ENCODE measurements around the gene ZMYND12. TPM values are rescaled to one million over a fixed set of nuclear protein-coding genes. Genes with fewer than 3 reads are reported as not detected.
A peak's percentile ranks its signal among the peaks of the same experiment; 100 is the strongest.
"Not testable (repeated sequence)": the region's sequence is repeated elsewhere in the genome, so short reads cannot be mapped to it uniquely, and the experiment has no call there.

ZMYND12 gene, protein sequence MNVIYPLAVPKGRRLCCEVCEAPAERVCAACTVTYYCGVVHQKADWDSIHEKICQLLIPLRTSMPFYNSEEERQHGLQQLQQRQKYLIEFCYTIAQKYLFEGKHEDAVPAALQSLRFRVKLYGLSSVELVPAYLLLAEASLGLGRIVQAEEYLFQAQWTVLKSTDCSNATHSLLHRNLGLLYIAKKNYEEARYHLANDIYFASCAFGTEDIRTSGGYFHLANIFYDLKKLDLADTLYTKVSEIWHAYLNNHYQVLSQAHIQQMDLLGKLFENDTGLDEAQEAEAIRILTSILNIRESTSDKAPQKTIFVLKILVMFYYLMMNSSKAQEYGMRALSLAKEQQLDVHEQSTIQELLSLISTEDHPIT
- 0.29 and 0.32 TPM in 2 replicates for total RNA-seq (2014; rRNA removed; shearing (Covaris generic))
- not detected in 2 replicates for polyA plus RNA-seq (2014; cell fraction: nucleus; rRNA removed)

DNA sequence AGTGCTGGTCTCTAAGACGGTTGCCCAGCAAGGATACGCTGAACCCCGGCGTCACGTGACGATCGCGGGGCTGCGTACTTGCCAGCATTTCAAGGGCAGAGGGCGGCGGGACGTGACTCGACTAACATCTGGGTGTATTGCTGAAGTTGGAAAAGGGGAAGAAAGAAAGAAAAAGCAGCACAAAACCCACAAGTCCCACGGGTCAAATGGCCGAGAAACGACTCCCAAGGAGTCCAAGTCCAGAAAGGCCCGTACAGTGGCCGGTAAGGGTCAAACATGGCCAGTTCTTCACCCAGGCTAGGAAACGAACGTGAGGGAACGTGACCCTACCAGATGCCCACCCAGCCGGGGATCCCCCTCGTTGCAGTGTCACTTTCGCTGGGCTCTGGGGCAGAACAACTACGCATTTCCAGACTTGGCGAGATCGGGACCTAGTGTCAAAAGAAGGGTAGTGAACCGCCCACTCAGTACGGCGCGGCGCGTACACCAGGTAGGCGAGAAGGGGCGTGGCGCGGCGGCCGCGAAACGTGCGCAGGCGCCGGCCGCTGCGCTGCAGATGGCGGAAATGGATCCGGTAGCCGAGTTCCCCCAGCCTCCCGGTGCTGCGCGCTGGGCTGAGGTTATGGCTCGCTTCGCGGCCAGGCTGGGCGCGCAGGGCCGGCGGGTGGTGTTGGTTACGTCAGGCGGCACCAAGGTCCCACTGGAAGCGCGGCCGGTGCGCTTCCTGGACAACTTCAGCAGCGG, at the start of gene ZMYND12, which contains the start of gene PPCS:
Gene ZMYND12, minus strand, starts transcription at position 13 of the 744 bp plus-strand sequence. CDS start 25 bp downstream, outside the sequence.
Gene PPCS, plus strand, starts transcription at position 534 of the 744 bp plus-strand sequence. Its CDS starts 23 bp downstream, at position 557.
- DNase-seq (ENCODE audit: extremely low read depth, low read depth): peak; percentile 64

GRCh38 chr1:42504535-42505128, 48.8 kb upstream of the ZMYND12 start:
- DNase-seq (ENCODE audit: extremely low read depth, low read depth): no peak

DNA sequence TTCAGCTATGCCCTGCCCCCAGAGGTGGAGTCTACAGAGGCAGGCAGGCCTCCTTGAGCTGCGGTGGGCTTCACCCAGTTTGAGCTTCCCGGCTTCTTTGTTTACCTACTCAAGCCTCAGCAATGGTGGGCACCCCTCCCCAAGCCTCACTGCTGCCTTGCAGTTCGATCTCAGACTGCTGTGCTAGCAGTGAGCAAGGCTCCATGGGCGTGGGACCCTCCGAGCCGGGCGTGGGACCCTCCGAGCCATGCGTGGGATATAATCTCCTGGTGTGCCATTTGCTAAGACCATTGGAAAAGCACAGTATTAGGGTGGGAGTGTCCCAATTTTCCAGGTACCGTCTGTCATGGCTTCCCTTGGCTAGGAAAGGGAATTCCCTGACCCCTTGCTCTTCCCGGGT, 46.2 kb upstream of the ZMYND12 start:
- not testable (repeated sequence) for DNase-seq (ENCODE audit: extremely low read depth, low read depth)

DNA sequence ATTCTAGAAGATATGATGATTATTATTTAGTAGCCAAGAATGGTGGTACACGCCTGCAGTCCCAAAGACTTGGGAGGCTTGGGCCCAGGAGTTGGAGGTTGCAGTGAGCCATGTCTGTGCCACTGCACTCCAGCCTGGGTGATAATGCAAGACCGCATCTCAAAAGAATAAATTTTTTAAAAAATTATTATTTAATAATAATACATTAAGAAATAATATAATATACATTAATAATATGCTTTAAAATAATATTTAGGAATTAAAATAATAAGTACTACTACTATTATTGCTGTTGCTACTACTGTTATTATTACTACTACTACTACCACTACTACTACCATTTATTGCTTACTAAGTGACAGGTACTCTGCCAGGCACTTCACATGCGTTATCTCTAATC, 34.4 kb upstream of the ZMYND12 start:
- no peak for DNase-seq (ENCODE audit: extremely low read depth, low read depth)

DNA sequence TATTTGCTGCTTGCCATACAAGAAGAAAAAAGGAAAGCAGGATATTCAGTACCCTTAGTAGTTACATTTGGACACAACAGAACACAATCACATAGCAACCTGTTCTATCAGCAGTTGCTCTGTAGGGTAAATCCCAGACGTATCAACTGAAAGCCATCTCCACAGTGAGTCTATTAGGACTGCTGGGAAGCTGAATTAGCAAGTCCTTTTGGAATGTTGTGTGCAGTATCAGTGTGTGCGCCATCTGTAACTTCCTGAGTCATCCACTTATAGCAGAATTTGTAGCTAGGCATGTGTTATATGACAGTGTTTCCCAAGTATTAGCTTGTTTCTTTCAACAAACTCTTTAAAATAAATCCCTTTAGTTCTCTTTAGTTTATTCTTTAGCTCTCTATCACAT, 28.6 kb upstream of the ZMYND12 start:
- DNase-seq (ENCODE audit: extremely low read depth, low read depth): peak; percentile 76

DNA sequence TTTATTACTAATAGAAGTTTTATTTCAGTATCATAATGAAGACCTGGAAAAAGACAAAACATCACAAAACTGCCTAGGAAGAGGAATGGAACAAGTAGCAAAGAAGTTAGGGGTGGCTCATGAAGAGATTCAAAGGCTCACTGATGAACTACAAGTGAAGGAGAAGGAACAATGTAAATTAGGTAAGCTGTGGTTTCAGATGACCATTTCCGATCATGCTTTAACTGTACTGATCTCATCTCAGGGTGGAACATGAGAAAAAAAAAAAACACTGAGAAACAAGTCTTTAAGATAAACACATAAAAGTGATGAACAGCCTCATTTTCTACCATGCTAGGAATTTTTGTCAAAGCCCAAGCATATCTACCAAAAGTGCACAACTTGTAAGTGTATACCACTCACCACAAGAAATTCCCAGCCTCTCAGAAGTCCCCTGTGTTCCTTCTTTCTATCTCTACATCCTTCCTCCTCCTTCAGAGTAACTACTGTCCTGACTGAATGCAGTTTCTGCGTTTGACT, 26.9 kb upstream of the ZMYND12 start:
- no peak for DNase-seq (ENCODE audit: extremely low read depth, low read depth)

GRCh38 chr1:42480921-42481320, 25.1 kb upstream of the ZMYND12 start:
- DNase-seq (ENCODE audit: extremely low read depth, low read depth): no peak

DNA sequence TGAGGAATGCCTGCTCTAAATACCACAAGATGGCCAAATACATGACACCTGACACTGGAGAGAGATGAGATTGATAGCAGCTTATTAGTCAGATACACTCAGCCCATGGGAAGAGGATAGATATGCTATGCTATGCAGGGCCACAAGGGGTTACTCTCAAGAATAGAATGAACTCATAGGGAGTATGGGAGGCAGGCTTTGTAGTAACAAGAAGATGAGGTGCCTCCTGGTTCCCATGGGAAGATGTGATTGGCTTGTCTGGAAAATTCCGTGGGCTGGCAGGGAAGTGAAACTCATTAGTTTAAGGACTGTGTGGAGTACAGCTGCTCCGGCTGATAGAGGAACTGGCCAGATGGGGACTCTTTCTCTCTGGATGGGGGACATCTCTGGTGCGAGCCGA, 23.8 kb upstream of the ZMYND12 start:
- no peak for DNase-seq (ENCODE audit: extremely low read depth, low read depth)

DNA sequence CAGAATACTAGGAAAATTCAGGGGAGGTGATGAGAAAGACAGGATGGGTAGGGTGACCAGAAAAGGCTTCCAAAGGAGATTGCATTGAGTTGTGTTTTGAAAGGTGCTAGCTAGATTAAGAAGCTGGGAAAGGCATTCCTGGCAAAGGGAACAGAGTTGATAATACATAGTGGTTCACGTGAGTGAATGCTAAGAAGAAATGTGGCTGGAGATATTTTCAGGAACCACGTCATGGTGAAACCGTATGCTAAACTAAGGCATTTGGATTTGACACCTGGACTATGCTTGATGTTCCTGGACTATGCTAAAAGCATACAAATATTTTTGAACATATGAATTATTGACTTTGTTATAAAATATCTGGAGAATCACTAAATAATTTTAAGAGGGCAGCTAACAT, 22.0 kb upstream of the ZMYND12 start:
- no peak for DNase-seq (ENCODE audit: extremely low read depth, low read depth)

DNA sequence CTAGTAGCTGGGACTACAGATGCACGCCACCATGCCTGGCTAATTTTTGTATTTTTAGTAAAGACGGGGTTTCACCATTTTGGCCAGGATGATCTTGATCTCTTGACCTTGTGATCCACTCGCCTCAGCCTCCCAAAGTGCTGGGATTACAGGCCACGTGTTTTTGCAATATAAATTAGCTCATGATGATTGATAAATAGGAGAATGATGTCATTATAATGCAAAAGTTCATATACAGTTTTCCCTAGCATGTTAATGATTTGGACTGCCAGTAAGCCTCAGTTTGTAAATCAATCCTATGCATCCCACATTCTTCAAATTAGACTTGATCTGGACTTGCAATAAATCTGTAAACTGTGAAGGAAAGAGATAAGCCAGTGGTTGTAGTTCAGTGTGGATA, 21.5 kb upstream of the ZMYND12 start:
- DNase-seq (ENCODE audit: extremely low read depth, low read depth): not testable (repeated sequence)

DNA sequence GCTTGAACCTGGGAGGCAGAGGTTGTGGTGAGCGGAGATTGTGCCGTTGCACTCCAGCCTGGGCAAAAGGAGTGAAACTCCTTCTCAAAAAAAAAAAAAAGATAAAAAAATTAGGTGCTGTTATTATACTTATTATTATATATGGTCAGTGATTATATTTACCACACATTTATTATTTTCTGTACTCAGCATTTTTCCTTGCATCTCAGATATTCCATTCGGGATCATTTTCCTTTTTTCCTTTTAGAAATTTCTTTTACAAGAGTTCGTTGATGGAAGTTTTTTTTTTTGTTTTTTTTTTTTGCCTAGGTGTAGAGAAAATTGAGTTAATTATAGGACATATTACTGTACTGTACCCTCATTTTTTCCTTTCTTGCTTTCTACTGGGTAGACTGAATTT, 20.8 kb upstream of the ZMYND12 start:
- DNase-seq (ENCODE audit: extremely low read depth, low read depth): no peak

DNA sequence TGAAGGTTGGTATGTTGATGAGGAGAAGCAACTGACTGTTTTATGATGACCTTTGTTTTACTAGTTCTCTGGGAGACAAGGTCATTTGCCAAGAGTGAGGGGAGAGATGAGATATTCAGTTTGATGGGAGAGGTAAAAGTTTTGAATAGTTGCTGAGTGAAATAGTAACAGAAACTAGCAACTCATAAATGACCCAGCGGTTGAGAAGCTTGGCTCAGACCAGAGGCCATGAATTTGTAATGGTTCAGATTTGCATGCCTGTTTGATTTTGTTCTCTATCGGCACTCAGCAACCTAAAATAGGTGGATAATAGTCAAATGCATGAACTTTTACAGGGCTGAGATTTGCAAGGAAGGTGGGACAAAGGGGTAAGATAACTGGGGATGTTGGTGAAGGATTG, 13.9 kb upstream of the ZMYND12 start:
- DNase-seq (ENCODE audit: extremely low read depth, low read depth): no peak

- no peak for DNase-seq (ENCODE audit: extremely low read depth, low read depth)
These were observed 10.2 kb upstream of the ZMYND12 start for GRCh38 chr1:42466030-42466429.

GRCh38 chr1:42463921-42464320, 8.1 kb upstream of the ZMYND12 start:
- DNase-seq (ENCODE audit: extremely low read depth, low read depth): no peak

- DNase-seq (ENCODE audit: extremely low read depth, low read depth): peak; percentile 96
These were observed 7.3 kb upstream of the ZMYND12 start, which contains the start of gene CCDC30 for GRCh38 chr1:42462828-42463763. Gene CCDC30 (plus strand): TSS chr1:42463286. CDS start chr1:42480552, 17,266 bp downstream.

DNA sequence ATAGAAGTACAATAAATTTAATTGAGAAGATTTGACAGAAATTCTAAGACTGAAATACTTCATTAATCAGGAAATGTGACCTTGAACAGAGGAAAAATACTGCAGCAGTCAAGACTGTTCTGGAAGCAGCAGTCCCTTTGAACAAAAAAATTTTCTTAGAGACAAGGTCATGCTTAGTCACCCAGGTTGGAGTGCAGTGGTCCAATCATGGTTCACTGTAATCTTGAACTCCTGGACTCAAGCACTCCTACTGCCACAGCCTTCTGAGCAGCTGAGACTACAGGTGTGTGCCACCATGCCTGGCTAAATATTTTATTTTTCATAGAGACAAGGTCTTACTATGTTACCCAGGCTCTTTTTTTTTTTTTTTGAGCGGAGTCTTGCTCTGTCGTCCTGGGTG, 5.4 kb upstream of the ZMYND12 start:
- no peak for DNase-seq (ENCODE audit: extremely low read depth, low read depth)

- DNase-seq (ENCODE audit: extremely low read depth, low read depth): peak; percentile 25
These were observed 900 bp upstream of the ZMYND12 start for GRCh38 chr1:42456754-42457089.

DNA sequence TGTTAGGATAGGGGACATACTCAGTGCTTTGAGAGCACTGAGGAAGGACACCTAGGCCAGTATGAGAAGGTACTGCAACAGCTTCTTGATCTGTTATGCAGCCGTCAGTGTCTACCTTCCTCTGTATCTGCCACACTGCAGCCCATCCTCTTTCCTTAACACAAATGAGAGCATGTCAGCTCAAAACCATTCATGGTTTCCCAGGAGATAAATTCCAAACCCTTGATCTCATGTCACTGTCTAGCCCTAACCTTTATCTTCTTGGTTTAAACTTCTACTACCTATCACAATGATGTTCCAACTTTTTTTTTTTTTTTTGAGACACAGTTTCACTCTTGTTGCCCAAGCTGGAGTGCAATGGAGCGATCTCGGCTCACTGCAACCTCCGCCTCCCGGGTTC, 1.4 kb downstream of the ZMYND12 start:
- no peak for DNase-seq (ENCODE audit: extremely low read depth, low read depth)

DNA sequence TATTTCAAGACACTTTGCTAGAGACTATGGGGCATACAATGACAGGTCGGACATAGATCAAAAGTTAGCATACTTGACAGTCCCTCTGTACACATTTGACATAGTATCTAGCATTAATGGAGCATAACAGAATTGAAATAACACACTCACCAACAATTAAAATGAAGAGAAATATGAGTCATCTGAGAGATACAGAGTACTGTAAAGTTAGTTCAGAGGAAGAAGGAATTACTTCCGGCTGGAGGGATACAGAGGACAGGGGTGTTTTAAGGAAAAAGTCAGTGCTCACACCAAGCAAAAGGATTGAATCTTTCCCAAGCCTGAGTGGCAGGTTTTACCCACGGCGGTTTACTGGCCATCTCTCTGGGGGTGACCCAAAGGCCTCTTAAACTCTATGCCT, 2.4 kb downstream of the ZMYND12 start:
- DNase-seq (ENCODE audit: extremely low read depth, low read depth): no peak

GRCh38 chr1:42450061-42450460, 5.8 kb downstream of the ZMYND12 start:
- DNase-seq (ENCODE audit: extremely low read depth, low read depth): no peak

Measured in NCI-H460 (cell line).